Activated CD8-positive, alpha-beta T cell treated with anti-CD3 and anti-CD28 coated beads for 36 hours (primary cell): ENCODE data around the gene EMC1. TPM values are rescaled to one million over a fixed set of nuclear protein-coding genes. Genes with fewer than 3 reads are reported as not detected.
A peak's percentile ranks its signal among the peaks of the same experiment; 100 is the strongest.

Source experiments
- ATAC-seq: fragments of 200-7000 bp; cut with Tn5 transposase; one replicate; pipeline ENCODE4 v1.10.0; 2021; ENCODE audit warnings: mild to moderate bottlenecking, moderate library complexity
- CTCF ChIA-PET: fragments of 350-600 bp; sonication (Branson Sonifier 250); formaldehyde crosslinking; loops from one replicate; lab custom pipeline; 2021; ENCODE audit warnings: antibody characterized with exemption; lab: Charles Lee
- POLR2A ChIA-PET: fragments of 350-600 bp; sonication (Branson Sonifier 250); formaldehyde crosslinking; loops from one replicate; lab custom pipeline; 2021; ENCODE audit warnings: antibody characterized with exemption; lab: Charles Lee
- DNase-seq: peaks from one replicate; pipeline ENCODE4 v3.0.0-alpha.2; 2020
- H3K27ac Mint-ChIP-seq: one replicate; pipeline ENCODE4 v1.8.0; 2021; ENCODE audit warnings: mild to moderate bottlenecking, mixed read lengths
- H3K27me3 Mint-ChIP-seq: one replicate; pipeline ENCODE4 v1.8.0; 2021; ENCODE audit warnings: mixed read lengths
- H3K36me3 Mint-ChIP-seq: one replicate; pipeline ENCODE4 v1.8.0; 2021; ENCODE audit warnings: low read depth, mixed read lengths
- H3K4me1 Mint-ChIP-seq: one replicate; pipeline ENCODE4 v1.8.0; 2021; ENCODE audit warnings: low read depth, mixed read lengths
- H3K4me3 Mint-ChIP-seq: one replicate; pipeline ENCODE4 v1.8.0; 2021; ENCODE audit warnings: mild to moderate bottlenecking, moderate library complexity, mixed read lengths
- H3K9me3 Mint-ChIP-seq: one replicate; pipeline ENCODE4 v1.8.0; 2021; ENCODE audit warnings: mixed read lengths
- CTCF ChIP-seq: fragments of 200-600 bp; IDR thresholded peaks from one replicate; pipeline ENCODE4 v1.8.0; 2022; ENCODE audit warnings: antibody characterized with exemption, mild to moderate bottlenecking
- intact Hi-C: fragments of 100-400 bp; cut with micrococcal nuclease; formaldehyde crosslinking; loops from one replicate; pipeline ENCODE4 v1.10.0; 2022
- total RNA-seq, 2 experiments: library from RNA; stranded (reverse); gene quantifications; one replicate each; pipeline ENCODE4 v1.2.3, GENCODE V29; 2021

The EMC1 gene
- total RNA-seq, 2 experiments from 2014 or later: 38.3 to 39.5 TPM

- no peak for ATAC-seq
- Mint-ChIP-seq H3K27me3 (no peaks in the 10 kb centered on the region), H3K4me3 (no peak overlapping the region), H3K27ac (no peak overlapping the region), H3K36me3 (peaks cover 19% of the 10 kb centered on the region), H3K9me3 (no peaks in the 10 kb centered on the region), H3K4me1 (no peaks in the 10 kb centered on the region)
- CTCF ChIA-PET: interaction anchor here (1.1 kb wide), 1 partner anchor 22 kb away, joined by 4 read pairs; no protein-coding TSS in a partner anchor
- POLR2A ChIA-PET: interaction anchor here (0.6 to 6.3 kb wide), 3 partner anchors 8 to 33 kb away, joined by 3 to 41 read pairs (median 4); partner anchors contain the start of genes EMC1 and MRTO4
- TF ChIP-seq CTCF: no peak
- no peak for DNase-seq
- intact Hi-C loops: loop anchor here (10.0 kb wide), 1 partner anchor 392 kb away; no protein-coding TSS in a partner anchor
These were observed 11.4 kb upstream of the EMC1 start for GRCh38 chr1:19262744-19263143.

DNA sequence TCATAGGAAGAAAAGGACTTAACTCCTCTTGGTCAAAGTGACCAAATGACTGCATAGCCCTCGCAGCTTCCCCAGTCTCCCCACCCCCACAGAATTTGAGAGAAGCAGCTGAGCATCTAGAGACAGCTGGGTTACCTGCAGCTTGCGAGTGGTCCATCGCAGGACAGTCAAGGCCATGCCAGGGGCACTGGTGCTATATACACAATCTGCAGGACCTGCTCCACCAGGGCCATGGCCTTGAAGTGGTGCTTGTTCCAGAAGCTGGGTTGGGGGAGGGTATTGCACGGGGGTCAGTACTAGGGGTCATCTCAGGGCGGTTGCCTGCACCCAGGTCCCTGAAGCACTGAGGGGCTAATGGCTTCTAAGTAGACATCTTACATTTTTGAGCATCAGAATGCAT, 10.7 kb upstream of the EMC1 start:
- Mint-ChIP-seq H3K27ac (no peak overlapping the region), H3K36me3 (peaks cover 26% of the 10 kb centered on the region), H3K4me1 (peaks cover 5% of the 10 kb centered on the region), H3K9me3 (no peaks in the 10 kb centered on the region), H3K4me3 (no peak overlapping the region), H3K27me3 (no peaks in the 10 kb centered on the region)
- intact Hi-C loops: loop anchor here (10.0 kb wide), 1 partner anchor 393 kb away; no protein-coding TSS in a partner anchor
- no peak for TF ChIP-seq CTCF
- POLR2A ChIA-PET: interaction anchor here (0.9 to 6.3 kb wide), 3 partner anchors 10 to 48 kb away, joined by 3 to 41 read pairs (median 5); partner anchors contain the start of genes EMC1 and MRTO4
- DNase-seq: no peak
- CTCF ChIA-PET: no interaction called here
- no peak for ATAC-seq

GRCh38 chr1:19260211-19261138, 9.2 kb upstream of the EMC1 start:
- no peaks in the 10 kb centered on the region for H3K27me3 Mint-ChIP-seq
- no peak overlapping the region for H3K27ac Mint-ChIP-seq
- no peak for ATAC-seq
- H3K4me3 Mint-ChIP-seq: no peak overlapping the region
- ChIA-PET CTCF (interaction anchor here (1.5 kb wide), 1 partner anchor 393 kb away, joined by 3 read pairs; no protein-coding TSS in a partner anchor), POLR2A (interaction anchor here (0.6 to 6.3 kb wide), 6 partner anchors 9 to 377 kb away, joined by 3 to 41 read pairs (median 3); partner anchors contain the start of genes EMC1 and MRTO4)
- peaks cover 41% of the 10 kb centered on the region for H3K36me3 Mint-ChIP-seq
- no peaks in the 10 kb centered on the region for H3K9me3 Mint-ChIP-seq
- TF ChIP-seq CTCF: no peak
- no peak for DNase-seq
- intact Hi-C loops: loop anchor here (10.0 kb wide), 1 partner anchor 394 kb away; no protein-coding TSS in a partner anchor
- peaks cover 17% of the 10 kb centered on the region for H3K4me1 Mint-ChIP-seq

DNA sequence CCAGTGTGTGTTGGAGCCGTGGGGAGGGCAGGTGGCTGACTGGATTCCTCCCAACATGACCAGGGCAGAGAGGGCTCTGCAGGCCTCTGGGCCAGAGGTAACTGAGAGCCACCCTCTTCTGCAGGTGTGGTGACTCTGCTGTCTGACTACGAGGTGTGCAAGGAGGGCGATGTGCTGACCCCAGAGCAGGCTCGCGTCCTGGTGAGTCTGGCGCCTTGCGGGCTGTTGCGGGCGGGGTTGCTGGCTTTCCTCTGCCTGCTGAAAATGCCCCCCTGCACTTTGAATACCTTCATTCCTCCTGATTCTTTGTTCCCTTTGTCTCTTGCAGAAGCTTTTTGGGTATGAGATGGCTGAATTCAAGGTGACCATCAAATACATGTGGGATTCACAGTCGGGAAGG, 7.0 kb upstream of the EMC1 start:
- intact Hi-C loops: no loop called here
- Mint-ChIP-seq H3K27ac (peak overlapping the region; percentile 80), H3K4me1 (peaks cover 28% of the 10 kb centered on the region), H3K27me3 (no peaks in the 10 kb centered on the region), H3K4me3 (no peak overlapping the region), H3K36me3 (peaks cover 55% of the 10 kb centered on the region), H3K9me3 (no peaks in the 10 kb centered on the region)
- ChIA-PET CTCF (no interaction called here), POLR2A (no interaction called here)
- DNase-seq (no peak), ATAC-seq (no peak)
- no peak for TF ChIP-seq CTCF
